DND-41 (cell line): Measurements from ENCODE around the gene PER1.

ENCODE experiments used
- CTCF ChIP-seq: IDR thresholded peaks from 2 replicates; pipeline ENCODE4 v1.5.1; 2012; ENCODE audit warnings: borderline replicate concordance, low read length, moderate library complexity, mild to moderate bottlenecking; ENCODE audit not compliant: poor library complexity, severe bottlenecking; ENCODE audit errors: extremely low read depth
- EZH2 ChIP-seq: IDR thresholded peaks from 3 replicates; pipeline ENCODE4 v1.6.1; 2012; ENCODE audit warnings: borderline replicate concordance, low read depth, mild to moderate bottlenecking, moderate library complexity, low read length, inconsistent platforms; ENCODE audit not compliant: severe bottlenecking

GRCh38 chr17:8146381-8147140 is 5.6 kb downstream of the PER1 start:
- no peak for TF ChIP-seq CTCF
- TF ChIP-seq EZH2 = no peak
